ENCODE results near the gene OTUD3. TPM values are rescaled to one million over a fixed set of nuclear protein-coding genes. Genes with fewer than 3 reads are reported as not detected.

The OTUD3 gene
- total and polyA plus RNA-seq, 9 of the 15 experiments (the other 6 are each of a cell fraction or from before 2014, with no cell fraction given): 2.0 to 16.6 (median 11.0) TPM

DNA sequence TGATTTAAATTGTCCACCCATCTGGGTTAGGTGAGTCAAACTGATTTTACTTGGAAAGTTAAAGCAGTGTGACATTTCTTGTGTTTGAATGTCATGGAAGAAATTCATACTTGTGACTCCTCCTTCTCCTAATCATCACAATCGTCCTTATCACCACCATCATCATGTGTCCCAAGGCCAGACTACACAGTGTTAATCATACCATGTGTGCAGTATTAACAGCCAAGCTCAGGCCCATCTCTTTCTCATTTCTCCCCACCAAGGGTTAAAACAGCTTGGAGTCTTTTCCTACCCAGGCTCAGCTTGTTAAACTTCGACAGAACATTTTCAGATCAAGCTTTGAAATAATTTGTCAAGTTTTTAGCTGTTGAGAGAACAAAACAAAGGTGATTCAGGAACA lies 63.7 kb downstream of the OTUD3 start:
- ATAC-seq (no peak), DNase-seq (ENCODE audit: extremely low read depth in 1 of 4, low spot score in 3 of 4) (no peak), FAIRE-seq (no peak)
- Histone ChIP-seq H3K79me2 (ENCODE audit: control insufficient read depth, insufficient read depth, low read length) (no peaks in the 10 kb centered on the region), H2AFZ (ENCODE audit: low read depth, low read length) (no peak overlapping the region), H3K9ac (ENCODE audit: insufficient read depth in 1 of 2, low read depth in 2 of 2, low read length in 2 of 2) (no peak overlapping the region), H3K36me3 (ENCODE audit: control insufficient read depth, insufficient read depth, low read length) (no peaks in the 10 kb centered on the region), H3K4me1 (replicated peaks in 1 of 2; ENCODE audit: control insufficient read depth in 2 of 2, insufficient read depth in 2 of 2, low read length in 2 of 2) (no peaks in the 10 kb centered on the region), H4K20me1 (replicated peaks; ENCODE audit: control insufficient read depth, insufficient read depth, low read length) (no peaks in the 10 kb centered on the region), H3K9me1 (ENCODE audit: control insufficient read depth, insufficient read depth, low read length) (no peaks in the 10 kb centered on the region), H3K27ac (ENCODE audit: extremely low read depth, low read depth, low read length) (no peak overlapping the region), H3K27me3 (ENCODE audit: control insufficient read depth in 2 of 2, insufficient read depth in 2 of 2, low read length in 2 of 2) (peaks cover 8 to 21% of the 10 kb centered on the region in 2 experiments), H3K4me2 (ENCODE audit: insufficient read depth, low read length) (no peak overlapping the region), H3K4me3 (no peak overlapping the region), H3K9me3 (replicated peaks; ENCODE audit: control insufficient read depth, insufficient read depth, low read depth, low read length) (no peaks in the 10 kb centered on the region)
- BruUV-seq (replicated peaks): no TSS peak
- WGBS (ENCODE audit: insufficient coverage, low coverage, missing lambda C conversion rate): 0% methylated on average over 2 of the region's 2 CpGs
- intact Hi-C loops (cut with micrococcal nuclease): no loop called here
- TF ChIP-seq, protein P1, sequence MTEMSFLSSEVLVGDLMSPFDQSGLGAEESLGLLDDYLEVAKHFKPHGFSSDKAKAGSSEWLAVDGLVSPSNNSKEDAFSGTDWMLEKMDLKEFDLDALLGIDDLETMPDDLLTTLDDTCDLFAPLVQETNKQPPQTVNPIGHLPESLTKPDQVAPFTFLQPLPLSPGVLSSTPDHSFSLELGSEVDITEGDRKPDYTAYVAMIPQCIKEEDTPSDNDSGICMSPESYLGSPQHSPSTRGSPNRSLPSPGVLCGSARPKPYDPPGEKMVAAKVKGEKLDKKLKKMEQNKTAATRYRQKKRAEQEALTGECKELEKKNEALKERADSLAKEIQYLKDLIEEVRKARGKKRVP (CRISPR knock-in tag; IDR thresholded peaks at IDR 0.05): no peak
- TF ChIP-seq ZBTB7A (IDR thresholded peaks at IDR 0.05; ENCODE audit: borderline replicate concordance, control insufficient read depth, low read depth, low read length) (no peak), BRF1 (IDR thresholded peaks at IDR 0.05; ENCODE audit: borderline replicate concordance, extremely low read depth, insufficient read length) (no peak), ZNF121 (CRISPR knock-in tag; conservative IDR thresholded peaks at IDR 0.05) (no peak), SRSF1 (IDR thresholded peaks at IDR 0.05; ENCODE audit: low read depth, low read length) (no peak), ZSCAN29 (IDR thresholded peaks at IDR 0.05) (no peak), DPF2 (IDR thresholded peaks at IDR 0.05) (no peak), SAP30 (IDR thresholded peaks at IDR 0.05; ENCODE audit: borderline replicate concordance, insufficient read depth, low read depth, low read length, poor library complexity, severe bottlenecking) (no peak), ELF4 (CRISPR knock-in tag; IDR thresholded peaks at IDR 0.05) (no peak), ZC3H11A (IDR thresholded peaks at IDR 0.05; ENCODE audit: low read depth, low read length) (no peak), ZNF12 (CRISPR knock-in tag; IDR thresholded peaks at IDR 0.05) (no peak), XRCC5 (IDR thresholded peaks at IDR 0.05; ENCODE audit: low read depth, low read length) (no peak), PTTG1 (tag; IDR thresholded peaks at IDR 0.05; ENCODE audit: low read depth) (no peak)
- TF ChIP-seq, protein P2, sequence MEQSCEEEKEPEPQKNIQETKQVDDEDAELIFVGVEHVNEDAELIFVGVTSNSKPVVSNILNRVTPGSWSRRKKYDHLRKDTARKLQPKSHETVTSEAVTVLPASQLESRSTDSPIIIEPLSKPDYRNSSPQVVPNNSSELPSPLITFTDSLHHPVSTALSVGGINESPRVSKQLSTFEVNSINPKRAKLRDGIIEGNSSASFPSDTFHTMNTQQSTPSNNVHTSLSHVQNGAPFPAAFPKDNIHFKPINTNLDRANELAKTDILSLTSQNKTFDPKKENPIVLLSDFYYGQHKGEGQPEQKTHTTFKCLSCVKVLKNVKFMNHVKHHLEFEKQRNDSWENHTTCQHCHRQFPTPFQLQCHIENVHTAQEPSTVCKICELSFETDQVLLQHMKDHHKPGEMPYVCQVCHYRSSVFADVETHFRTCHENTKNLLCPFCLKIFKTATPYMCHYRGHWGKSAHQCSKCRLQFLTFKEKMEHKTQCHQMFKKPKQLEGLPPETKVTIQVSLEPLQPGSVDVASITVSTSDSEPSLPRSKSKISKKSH (CRISPR knock-in tag; IDR thresholded peaks at IDR 0.05): no peak
- TF ChIP-seq, protein P3, sequence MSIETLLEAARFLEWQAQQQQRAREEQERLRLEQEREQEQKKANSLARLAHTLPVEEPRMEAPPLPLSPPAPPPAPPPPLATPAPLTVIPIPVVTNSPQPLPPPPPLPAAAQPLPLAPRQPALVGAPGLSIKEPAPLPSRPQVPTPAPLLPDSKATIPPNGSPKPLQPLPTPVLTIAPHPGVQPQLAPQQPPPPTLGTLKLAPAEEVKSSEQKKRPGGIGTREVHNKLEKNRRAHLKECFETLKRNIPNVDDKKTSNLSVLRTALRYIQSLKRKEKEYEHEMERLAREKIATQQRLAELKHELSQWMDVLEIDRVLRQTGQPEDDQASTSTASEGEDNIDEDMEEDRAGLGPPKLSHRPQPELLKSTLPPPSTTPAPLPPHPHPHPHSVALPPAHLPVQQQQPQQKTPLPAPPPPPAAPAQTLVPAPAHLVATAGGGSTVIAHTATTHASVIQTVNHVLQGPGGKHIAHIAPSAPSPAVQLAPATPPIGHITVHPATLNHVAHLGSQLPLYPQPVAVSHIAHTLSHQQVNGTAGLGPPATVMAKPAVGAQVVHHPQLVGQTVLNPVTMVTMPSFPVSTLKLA (conservative IDR thresholded peaks at IDR 0.05): no peak
- in situ Hi-C loops (cut with MboI): no loop called here
- POLR2A ChIA-PET: no interaction called here
- CTCF ChIA-PET (ENCODE audit: low intra/inter-chr PET ratio): no interaction called here
